Non-pigmented ciliary epithelial cell (primary cell): Measurements from ENCODE around the gene FKRP.
"Not testable (repeated sequence)": the region's sequence is repeated elsewhere in the genome, so short reads cannot be mapped to it uniquely, and the experiment has no call there.

Experiments used
- DNase-seq: peaks from one replicate; pipeline ENCODE4 v3.0.0-alpha.2; 2010; ENCODE audit warnings: low read depth

FKRP gene

DNA sequence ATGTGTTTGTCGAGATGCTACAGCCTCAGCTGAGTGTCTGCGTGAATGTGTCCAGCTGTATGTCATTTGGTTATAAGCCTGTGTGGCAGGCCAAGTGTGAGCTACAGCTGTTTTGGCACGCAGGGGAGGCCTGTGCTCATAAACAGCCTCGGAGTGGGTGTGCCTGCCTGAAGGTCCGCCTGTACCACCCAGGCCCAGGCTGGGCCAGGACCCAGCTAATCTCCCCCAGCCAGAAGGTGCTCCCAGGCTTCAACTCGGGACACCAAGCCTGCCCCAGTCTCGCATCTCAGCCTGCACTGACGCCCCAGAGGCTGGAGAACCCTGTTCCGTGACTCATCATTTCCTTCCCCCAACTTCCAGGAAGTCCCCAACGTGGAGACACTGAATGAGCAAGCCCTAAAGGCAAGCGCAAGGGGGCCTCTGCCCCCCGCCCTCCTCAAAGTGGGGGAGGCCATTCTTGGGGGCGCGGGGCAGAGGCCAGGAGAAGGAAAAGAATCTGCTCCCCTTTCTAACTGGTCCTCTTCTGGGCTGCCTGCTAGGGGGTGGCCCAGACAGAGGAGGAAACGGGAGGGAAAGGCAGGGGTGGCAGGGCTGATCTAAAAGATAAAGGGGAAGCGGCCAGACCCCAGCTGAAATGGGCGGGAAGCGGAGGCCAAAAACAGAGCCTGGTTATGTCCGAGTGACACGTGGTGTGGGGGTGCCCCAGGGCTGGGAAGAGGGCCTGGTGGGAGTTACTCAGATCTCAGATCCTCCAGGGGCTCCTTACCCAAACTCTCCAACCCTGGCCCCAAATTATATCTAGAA is 40.6 kb downstream of the FKRP start:
- DNase-seq = no peak

DNA sequence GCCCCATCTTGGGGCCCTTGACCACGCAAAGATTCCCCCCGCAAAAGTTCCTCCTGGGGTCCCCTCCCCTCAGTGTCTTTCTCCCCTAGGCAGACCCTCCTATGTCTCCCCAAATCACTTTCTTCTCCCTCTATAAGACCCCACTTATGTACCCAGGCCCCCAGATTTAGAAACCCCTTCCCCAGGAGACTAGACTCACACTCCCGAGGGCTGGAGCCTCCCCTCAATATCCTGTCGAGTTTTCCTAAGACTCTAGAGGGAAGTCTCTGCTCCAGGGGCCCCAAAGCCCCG is 41.1 kb downstream of the FKRP start:
- no peak for DNase-seq

DNA sequence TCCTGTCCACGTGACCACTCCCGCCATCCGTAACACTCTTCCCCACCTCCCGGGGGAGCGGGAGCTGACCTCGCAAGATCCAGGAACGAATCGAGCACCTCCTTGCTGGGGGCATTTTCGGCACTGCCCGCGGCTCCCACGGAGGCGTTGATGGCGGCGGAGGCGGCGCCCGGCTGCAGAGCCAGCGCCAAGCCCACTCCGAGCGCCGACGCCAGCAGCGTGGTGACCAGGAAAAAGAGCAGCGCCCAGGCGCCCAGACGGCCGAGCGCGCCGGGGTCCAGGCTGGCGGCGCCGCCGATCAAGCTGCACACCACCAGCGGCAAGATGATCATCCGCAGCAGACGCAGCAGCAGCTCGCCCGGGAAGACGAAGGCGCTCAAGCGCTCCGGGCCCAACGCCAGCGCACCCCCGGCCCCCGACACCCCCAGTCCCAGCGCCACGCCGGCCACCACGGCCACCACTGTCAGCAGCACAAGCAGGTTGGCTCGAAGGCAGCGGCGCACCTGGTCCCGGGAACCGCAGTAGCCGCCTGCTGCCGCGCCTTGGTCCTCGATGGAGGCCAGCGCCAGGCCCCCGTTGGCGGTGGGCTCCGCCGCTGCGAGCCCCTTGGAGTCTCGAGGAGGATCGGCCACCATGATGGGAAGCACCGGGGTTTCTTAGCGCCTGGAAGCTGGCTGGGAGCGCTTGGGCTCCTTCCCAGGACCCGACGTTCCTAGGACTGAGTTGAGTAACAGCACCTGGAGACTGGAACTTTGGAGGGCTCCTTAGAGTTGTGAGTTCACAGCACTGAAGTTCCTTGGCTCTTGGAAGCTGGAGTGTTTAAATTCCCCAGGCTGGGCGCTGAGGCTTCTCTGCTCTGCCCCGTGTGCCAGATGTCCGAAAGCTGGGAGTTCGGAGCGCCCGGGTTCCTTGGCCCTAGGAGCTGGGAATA is 41.7 kb downstream of the FKRP start:
- no peak for DNase-seq

DNA sequence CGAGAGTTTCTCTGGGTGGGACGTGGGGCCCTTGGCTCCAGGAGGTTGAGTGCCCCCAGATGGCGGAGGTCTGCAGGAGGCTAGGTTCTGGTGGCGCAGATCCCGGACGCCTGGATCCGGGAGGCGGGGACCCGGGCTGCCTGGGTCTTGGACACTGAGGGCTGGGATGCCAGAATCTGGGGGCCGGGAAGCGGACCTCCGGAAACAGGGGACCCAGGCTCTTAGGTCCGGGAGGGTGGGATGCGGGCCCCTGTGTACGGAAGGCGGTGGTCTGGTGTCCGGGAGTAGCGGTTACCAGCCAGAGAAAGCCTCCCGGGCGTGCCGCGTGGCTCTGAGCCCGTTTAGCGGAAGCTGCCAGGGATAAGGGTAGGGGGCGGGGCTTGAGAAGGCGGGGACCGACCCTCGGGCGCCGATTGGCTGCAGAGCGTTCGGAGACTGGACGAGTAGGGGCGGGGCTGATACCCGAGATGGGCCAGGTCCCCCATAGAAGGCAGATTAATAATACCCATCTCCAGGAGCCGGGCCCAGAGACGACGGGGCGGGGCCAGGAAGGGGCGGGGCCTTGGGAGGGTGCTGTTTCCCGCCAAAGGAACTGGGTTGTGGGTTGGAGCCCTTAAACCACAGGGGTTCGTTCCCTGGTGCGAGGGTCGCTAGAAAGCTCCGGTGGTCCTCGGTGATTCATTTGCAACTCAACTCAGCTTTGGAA is 42.6 kb downstream of the FKRP start, which contains the start of gene SLC1A5:
TSS of gene SLC1A5 (minus strand) at position 333 of the 706 bp plus-strand sequence. CDS start 629 bp downstream, outside the sequence.
- peak; percentile 77 for DNase-seq

DNA sequence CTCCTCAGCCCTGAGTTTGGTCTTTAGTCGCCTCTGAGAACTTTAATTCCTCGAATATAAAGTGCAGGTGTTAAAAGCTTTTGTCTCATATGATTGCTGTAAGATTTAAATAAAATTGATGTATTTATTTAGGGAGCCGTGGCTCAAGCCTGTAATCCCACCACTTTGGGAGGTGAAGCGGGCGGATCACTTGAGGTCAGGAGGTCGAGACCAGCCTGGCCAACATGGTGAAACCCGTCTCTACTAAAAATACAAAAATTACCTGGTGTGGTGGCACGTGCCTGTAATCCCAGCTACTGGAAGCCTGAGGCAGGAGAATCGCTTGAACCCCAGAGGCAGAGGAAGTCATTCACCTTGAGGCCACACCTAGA is 43.1 kb downstream of the FKRP start:
- DNase-seq = no peak

DNA sequence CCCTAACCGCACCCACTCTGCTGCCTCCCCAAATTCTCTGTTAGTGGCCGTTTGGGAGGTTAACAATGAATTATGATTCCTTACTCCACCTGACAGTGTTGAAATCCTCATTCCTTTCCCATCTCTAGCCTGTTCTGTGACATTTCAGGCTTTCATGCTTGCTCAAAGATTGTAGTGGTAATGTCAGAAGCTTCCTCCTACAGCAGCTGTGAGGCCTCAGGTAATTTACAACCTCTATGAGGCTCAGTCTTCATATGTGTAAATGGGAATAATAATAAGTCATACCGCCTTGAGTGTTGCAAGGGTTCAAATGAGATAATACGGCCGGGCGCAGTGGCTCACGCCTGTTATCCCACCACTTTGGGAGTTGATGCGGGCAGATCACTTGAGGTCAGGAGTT is 43.5 kb downstream of the FKRP start:
- no peak for DNase-seq

DNA sequence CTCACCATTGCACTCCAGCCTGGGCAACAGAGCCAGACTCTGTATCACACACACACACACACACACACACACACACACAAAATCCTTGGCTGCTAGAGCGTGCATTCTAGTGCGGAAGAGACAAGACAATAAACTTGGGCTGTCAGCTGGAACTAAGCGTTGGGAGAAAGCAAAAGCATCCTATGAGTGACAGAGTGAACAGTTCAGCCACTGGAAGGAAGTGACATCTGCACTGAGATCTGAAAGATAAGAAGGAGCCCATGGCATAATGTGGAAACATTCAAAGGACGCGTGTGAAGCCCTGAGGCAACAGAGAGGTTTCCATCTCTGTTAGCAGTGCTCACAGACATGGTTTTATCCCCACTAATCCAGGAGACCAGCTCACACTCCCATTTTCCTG is 46.1 kb downstream of the FKRP start:
- no peak for DNase-seq

DNA sequence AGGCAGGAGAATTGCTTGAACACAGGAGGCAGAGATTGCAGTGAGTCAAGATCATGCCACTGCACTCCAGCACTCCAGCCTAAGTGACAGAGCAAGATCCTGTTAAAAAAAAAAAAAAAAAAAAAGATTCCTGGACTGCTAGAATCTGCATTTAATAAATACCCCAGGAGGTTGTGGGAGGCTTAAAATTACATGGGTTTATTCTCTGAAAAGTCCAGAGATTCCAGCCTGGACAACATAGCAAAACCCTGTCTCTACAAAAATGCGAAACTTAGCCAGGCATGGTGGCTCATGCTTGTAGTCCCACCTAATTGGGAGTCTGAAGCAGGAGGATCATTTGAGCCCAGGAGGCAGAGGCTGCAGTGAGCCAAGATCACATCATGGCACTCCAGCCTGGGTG is 52.0 kb downstream of the FKRP start:
- no peak for DNase-seq

DNA sequence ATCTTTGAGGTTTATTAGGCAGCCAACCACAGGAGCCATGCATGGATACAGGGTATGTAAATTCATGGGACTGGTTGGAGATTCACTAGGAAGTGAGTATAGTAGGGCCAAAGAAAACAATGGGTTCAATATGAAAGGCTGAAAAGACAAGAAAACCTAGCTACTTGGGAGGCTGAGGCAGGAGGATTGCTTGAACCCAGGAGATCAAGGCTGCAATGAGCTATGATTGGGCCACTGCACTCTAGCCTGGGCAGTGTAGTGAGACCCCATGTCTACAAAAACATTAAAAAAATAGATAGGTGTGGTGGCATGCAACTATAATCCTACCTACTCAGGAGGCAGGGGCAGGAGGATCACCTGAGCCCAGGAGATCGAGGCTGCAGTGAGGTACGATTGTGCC is 52.9 kb downstream of the FKRP start:
- no peak for DNase-seq

DNA sequence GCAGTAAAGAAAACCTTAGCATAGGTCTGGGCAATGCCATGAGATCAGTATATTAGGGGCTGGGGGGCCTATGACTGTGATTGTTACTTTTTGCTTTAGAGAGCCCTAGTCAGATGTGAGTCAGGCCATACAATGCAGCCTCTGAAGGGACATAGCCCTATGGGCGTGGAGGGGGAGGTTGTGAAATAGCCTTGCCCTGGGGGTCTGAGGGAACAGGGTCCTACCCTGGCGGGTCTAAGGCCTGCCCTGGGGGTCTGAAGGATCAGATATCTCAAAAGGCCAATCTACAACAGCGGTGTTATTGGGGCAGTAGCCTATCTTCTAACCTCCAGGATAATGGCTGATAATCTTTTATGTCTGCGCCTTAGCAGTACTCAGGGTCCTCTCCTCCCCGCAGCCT is 56.3 kb downstream of the FKRP start:
- DNase-seq = no peak

DNA sequence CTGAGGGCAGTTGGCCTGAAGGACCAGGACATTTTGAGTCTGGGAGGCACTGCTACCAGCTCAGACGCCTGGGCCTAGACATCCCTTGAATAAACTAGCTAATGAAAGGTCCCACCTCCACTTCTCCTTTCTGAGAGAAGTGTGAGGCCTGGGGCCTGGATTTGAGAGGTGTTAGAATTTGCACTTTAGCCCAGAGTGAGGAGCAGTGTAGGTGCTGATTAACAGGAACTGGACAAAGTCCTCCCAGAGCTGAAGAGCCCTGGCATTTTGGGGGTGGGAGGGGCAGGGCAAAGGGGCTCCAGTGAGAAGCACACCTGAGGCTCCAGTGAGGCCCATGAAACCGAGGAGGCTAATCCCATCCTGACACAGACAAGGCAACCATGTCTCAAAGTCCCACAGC is 57.7 kb downstream of the FKRP start:
- no peak for DNase-seq

DNA sequence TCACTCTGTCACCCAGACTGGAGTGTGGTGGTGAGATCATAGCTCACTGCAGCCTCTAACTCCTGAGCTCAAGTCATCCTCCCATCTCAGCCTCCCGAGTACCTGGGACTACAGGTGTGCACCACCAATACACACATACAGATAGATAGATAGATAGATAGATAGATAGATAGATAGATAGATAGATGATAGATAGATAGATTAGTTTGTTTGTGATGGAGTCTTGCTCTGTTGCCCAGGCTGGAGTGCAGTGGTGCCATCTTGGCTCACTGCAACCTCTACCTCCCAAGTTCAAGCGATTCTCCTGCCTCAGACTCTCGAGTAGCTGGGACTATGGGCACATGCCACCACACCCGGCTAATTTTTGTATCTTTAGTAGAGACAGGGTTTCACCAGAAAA is 58.6 kb downstream of the FKRP start:
- DNase-seq = not testable (repeated sequence)

DNA sequence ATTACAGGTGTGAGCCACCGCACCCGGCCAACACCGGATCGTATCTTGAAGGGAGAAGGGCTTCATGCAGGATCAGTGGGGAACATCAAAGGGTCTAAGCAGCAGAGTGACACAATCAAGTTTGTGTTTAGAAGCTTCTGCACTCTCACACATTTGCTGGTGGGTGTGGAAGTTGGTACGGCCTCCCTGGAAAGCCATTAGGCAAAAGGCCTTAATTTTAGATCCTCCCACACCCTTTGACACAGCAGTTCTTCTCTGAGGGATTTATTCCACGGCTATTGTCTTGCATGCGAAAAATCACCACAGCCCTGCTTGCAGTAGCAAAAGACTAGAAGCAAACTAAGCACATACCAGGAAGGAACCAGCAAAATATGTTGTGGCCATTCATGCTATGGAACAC is 60.8 kb downstream of the FKRP start:
- no peak for DNase-seq
